ENCODE data around the gene COL20A1.
A peak's percentile ranks its signal among the peaks of the same experiment; 100 is the strongest.

Gene COL20A1

DNA sequence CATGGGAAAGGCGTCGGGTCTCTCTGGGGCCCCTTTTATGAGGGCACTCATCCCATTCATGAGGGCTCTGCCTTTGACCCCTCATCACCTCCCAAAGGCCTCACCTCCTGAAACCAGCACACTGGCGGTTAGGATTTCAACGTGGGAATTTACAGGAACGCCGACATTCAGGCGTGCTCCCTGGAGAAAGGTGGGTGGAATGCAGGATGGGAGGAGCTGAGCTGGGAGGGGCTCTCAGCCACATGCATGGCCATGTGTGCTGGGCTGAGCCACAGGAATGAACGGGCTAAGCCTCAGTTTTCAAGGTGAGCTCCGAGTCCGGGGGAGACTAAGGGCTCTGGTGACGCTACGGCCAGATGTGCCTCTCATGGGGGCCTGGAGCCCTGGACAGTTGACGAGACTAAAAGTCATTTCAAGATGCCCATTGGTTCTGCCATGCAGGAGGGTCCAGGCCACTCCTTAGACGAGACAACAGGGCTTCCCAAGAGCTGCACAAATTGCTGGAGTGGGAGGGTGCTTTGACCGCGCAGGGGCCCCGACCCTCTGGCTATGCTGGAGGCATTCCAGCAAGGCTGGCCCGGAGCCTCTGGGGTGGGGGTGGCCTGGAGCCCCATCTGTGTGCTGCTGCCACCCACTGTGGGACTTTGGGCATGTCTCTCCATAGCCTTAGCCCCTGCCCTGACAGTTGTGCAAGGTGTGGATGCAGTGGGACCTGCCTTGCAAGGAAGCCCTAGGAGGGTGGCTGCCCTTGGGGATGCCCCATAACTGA, 24.1 kb upstream of the COL20A1 start:
- Mint-ChIP-seq H3K36me3 (ENCODE audit: low read depth) (no peaks in the 10 kb centered on the region), H3K9me3 (no peaks in the 10 kb centered on the region), H3K4me1 (peaks cover 13% of the 10 kb centered on the region), H3K4me3 (no peak overlapping the region), H3K27ac (no peak overlapping the region), H3K27me3 (peaks cover 7% of the 10 kb centered on the region)
- DNase-seq: no peak
- no peak for ATAC-seq

DNA sequence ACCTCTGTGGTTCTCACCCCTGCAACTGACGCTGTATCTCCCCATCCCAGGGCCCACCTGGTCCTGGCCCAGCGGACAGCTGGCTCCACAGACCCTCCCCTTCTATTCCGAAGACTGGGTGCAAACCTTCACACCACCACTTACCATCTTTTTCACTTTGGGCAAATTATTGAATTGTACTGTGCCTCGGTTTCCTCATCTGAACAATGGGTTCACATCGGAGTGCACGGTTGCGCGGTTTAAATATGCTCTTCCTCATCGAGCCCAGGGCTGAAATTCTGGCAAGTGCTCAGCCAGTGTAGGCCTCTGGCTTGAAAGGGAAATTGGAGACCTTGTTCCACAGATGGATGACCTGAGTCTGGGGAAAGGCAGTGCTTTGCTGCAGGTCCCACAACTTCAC, 23.3 kb upstream of the COL20A1 start:
- H3K9me3 Mint-ChIP-seq: no peaks in the 10 kb centered on the region
- DNase-seq: no peak
- peaks cover 20% of the 10 kb centered on the region for H3K4me1 Mint-ChIP-seq
- H3K4me3 Mint-ChIP-seq: no peak overlapping the region
- H3K27ac Mint-ChIP-seq: no peak overlapping the region
- peaks cover 3% of the 10 kb centered on the region for H3K27me3 Mint-ChIP-seq
- ATAC-seq: no peak
- H3K36me3 Mint-ChIP-seq (ENCODE audit: low read depth): no peaks in the 10 kb centered on the region

- H3K4me1 Mint-ChIP-seq: peaks cover 21% of the 10 kb centered on the region
- DNase-seq: no peak
- peaks cover 1% of the 10 kb centered on the region for H3K27me3 Mint-ChIP-seq
- peak overlapping the region; percentile 13 for H3K4me3 Mint-ChIP-seq
- H3K27ac Mint-ChIP-seq: no peak overlapping the region
- no peaks in the 10 kb centered on the region for H3K9me3 Mint-ChIP-seq
- no peaks in the 10 kb centered on the region for H3K36me3 Mint-ChIP-seq (ENCODE audit: low read depth)
- no peak for ATAC-seq
Measured at GRCh38 chr20:63270606-63271325, 22.2 kb upstream of the COL20A1 start.

GRCh38 chr20:63272105-63273058, 20.6 kb upstream of the COL20A1 start, which contains the start of gene ARFGAP1:
TSS of gene ARFGAP1 (plus strand) at chr20:63272813. CDS start at chr20:63275581, 2,768 bp downstream.
- Mint-ChIP-seq H3K27ac (peak within 1 kb of the TSS; percentile 73), H3K4me1 (peaks cover 21% of the 10 kb centered on the region), H3K36me3 (ENCODE audit: low read depth) (peaks cover 4% of the 10 kb centered on the region), H3K9me3 (no peaks in the 10 kb centered on the region), H3K4me3 (peak within 1 kb of the TSS; percentile 86), H3K27me3 (no peaks in the 10 kb centered on the region)
- DNase-seq (peak; percentile 92), ATAC-seq (peak; percentile 97)

DNA sequence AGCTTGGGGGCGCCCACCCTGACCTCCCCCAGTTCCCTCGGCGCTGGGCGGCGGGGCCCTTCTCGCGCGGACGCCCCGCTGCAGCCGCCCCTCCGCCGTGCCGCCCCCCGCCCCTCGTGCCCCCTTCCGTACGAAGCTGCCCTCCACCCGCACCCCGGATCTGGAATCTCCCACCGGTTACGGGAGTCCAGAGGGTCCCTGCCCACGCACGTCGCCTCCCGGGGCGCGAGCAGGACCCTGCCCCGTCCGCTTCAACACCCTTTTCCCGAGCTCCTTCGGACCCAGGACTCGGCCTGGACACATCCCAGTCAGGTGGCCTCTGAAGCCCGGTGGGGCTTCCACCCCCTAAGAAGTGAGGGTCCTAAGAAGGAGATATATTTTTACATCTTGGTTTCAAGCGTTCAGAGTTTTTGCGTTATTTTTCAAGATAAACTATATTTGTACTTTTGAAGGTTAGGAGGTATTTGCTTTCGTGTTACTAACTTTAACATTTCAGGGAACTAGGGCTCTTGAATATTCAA, 19.9 kb upstream of the COL20A1 start:
- DNase-seq: no peak
- Mint-ChIP-seq H3K36me3 (ENCODE audit: low read depth) (peaks cover 4% of the 10 kb centered on the region), H3K9me3 (no peaks in the 10 kb centered on the region), H3K27me3 (no peaks in the 10 kb centered on the region), H3K4me1 (peaks cover 21% of the 10 kb centered on the region), H3K27ac (peak overlapping the region; percentile 73), H3K4me3 (peak overlapping the region; percentile 86)
- ATAC-seq: no peak

GRCh38 chr20:63273635-63274380, 19.2 kb upstream of the COL20A1 start:
- DNase-seq (no peak), ATAC-seq (no peak)
- Mint-ChIP-seq H3K36me3 (ENCODE audit: low read depth) (peaks cover 4% of the 10 kb centered on the region), H3K9me3 (no peaks in the 10 kb centered on the region), H3K4me3 (peak overlapping the region; percentile 86), H3K27me3 (no peaks in the 10 kb centered on the region), H3K4me1 (peaks cover 21% of the 10 kb centered on the region), H3K27ac (peak overlapping the region; percentile 73)

GRCh38 chr20:63274381-63275228, 18.4 kb upstream of the COL20A1 start:
- peak overlapping the region; percentile 27 for H3K27ac Mint-ChIP-seq
- peaks cover 21% of the 10 kb centered on the region for H3K4me1 Mint-ChIP-seq
- DNase-seq (no peak), ATAC-seq (no peak)
- no peaks in the 10 kb centered on the region for H3K27me3 Mint-ChIP-seq
- H3K9me3 Mint-ChIP-seq: no peaks in the 10 kb centered on the region
- H3K36me3 Mint-ChIP-seq (ENCODE audit: low read depth): peaks cover 4% of the 10 kb centered on the region
- H3K4me3 Mint-ChIP-seq: peak overlapping the region; percentile 65

DNA sequence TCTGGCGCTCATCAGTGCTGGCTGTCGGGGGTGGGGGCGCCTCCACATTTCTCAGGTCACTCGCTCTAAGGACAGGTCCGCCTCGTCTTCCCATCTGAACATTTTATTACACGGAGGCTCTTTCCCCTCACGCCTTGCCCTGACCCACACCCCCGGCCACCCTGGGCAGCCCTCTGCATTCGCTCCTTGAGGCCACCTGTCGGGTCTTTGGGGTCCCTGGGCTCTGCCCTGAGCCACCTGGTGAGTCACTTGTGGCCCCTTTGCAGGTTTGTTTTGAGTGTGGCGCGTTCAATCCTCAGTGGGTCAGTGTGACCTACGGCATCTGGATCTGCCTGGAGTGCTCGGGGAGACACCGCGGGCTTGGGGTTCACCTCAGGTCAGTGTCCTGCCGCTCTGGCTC, 17.2 kb upstream of the COL20A1 start:
- no peaks in the 10 kb centered on the region for H3K9me3 Mint-ChIP-seq
- DNase-seq (no peak), ATAC-seq (no peak)
- H3K4me1 Mint-ChIP-seq: peaks cover 21% of the 10 kb centered on the region
- no peak overlapping the region for H3K27ac Mint-ChIP-seq
- peaks cover 4% of the 10 kb centered on the region for H3K36me3 Mint-ChIP-seq (ENCODE audit: low read depth)
- H3K27me3 Mint-ChIP-seq: no peaks in the 10 kb centered on the region
- H3K4me3 Mint-ChIP-seq: no peak overlapping the region

GRCh38 chr20:63276956-63277355, 16.0 kb upstream of the COL20A1 start:
- Mint-ChIP-seq H3K36me3 (ENCODE audit: low read depth) (peaks cover 4% of the 10 kb centered on the region), H3K4me3 (no peak overlapping the region), H3K9me3 (no peaks in the 10 kb centered on the region), H3K27me3 (no peaks in the 10 kb centered on the region), H3K27ac (no peak overlapping the region), H3K4me1 (peaks cover 15% of the 10 kb centered on the region)
- no peak for DNase-seq
- ATAC-seq: no peak

- ATAC-seq: no peak
- Mint-ChIP-seq H3K9me3 (no peaks in the 10 kb centered on the region), H3K4me3 (no peak overlapping the region), H3K4me1 (peaks cover 15% of the 10 kb centered on the region), H3K27me3 (no peaks in the 10 kb centered on the region), H3K36me3 (ENCODE audit: low read depth) (peaks cover 4% of the 10 kb centered on the region), H3K27ac (no peak overlapping the region)
- no peak for DNase-seq
Measured at GRCh38 chr20:63277466-63278272, 15.3 kb upstream of the COL20A1 start.

DNA sequence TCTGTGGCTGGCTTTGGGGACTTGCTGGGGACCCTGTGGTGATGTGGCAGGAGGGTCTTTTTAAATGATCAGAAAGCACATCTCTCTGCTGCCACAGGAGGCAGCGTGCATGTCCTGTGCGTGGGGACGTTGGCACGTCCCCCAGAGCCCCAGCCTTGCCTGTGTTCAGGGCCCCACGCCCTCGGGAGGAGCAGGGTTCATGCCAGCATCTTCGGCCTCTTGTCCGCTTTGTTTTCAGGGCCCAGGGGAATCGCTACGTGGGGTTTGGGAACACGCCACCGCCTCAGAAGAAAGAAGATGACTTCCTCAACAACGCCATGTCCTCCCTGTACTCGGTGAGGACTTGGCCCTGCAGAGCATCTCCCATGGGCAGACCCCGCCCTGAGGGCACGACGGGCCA, 14.3 kb upstream of the COL20A1 start:
- Mint-ChIP-seq H3K4me1 (peaks cover 10% of the 10 kb centered on the region), H3K27me3 (no peaks in the 10 kb centered on the region), H3K4me3 (no peak overlapping the region), H3K27ac (no peak overlapping the region), H3K36me3 (ENCODE audit: low read depth) (peaks cover 6% of the 10 kb centered on the region), H3K9me3 (no peaks in the 10 kb centered on the region)
- no peak for ATAC-seq
- no peak for DNase-seq

DNA sequence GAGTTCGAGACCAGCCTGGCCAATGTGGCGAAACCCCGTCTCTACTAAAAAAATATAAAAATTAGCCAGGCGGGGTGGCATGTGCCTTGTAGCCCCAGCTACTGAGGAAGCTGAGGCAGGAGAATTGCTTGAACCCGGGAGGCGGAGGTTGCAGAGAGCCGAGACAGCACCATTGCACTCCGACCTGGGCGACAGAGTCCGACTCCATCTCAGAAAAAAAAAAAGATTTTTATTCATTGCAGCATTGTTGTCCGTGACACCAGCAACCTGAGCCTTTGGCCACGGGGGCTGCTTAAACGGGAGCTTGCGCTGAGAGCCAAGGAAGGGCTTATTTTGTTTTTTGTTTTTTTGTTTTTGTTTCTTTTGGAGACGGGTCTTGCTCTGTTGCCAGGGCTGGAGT, 13.1 kb upstream of the COL20A1 start:
- DNase-seq (no peak), ATAC-seq (no peak)
- H3K36me3 Mint-ChIP-seq (ENCODE audit: low read depth): peaks cover 7% of the 10 kb centered on the region
- peaks cover 2% of the 10 kb centered on the region for H3K4me1 Mint-ChIP-seq
- no peaks in the 10 kb centered on the region for H3K9me3 Mint-ChIP-seq
- no peak overlapping the region for H3K27ac Mint-ChIP-seq
- H3K27me3 Mint-ChIP-seq: no peaks in the 10 kb centered on the region
- H3K4me3 Mint-ChIP-seq: no peak overlapping the region
